HTR-8/SVneo (cell line): ENCODE data around the gene SUPT6H.
"Not testable (repeated sequence)": the region's sequence is repeated elsewhere in the genome, so short reads cannot be mapped to it uniquely, and the experiment has no call there.

Experiments
- DNase-seq: peaks from one replicate; pipeline ENCODE4 v3.0.0; 2011; ENCODE audit warnings: low spot score, mixed read lengths; ENCODE audit not compliant: insufficient read length
- FAIRE-seq: peaks from 2 replicates; lab custom pipeline; 2011; peaks lifted over from hg19 to GRCh38; lab: Jason Lieb, UNC

Gene SUPT6H

GRCh38 chr17:28729950-28730330 lies 67.9 kb downstream of the SUPT6H start:
- no peak for DNase-seq
- no peak for FAIRE-seq

DNA sequence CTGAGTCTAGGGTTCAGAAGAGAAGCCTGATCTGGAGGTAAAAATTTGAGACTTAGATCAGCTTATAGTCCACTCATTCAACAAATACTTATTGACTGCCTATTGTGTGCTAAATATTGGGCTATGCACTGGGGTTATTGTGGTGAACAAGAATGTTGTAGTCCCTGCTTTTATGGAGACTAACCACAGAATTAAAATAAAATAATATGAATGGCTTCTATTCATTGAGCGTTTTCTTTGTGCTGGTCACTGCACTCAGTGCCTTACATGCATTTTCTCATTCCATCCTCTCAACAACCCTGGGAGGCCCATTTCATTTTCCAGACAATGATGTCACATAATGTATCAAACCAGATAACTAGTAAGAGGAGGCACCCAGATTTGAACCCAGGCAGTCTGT lies 71.3 kb downstream of the SUPT6H start:
- no peak for DNase-seq
- FAIRE-seq = no peak

DNA sequence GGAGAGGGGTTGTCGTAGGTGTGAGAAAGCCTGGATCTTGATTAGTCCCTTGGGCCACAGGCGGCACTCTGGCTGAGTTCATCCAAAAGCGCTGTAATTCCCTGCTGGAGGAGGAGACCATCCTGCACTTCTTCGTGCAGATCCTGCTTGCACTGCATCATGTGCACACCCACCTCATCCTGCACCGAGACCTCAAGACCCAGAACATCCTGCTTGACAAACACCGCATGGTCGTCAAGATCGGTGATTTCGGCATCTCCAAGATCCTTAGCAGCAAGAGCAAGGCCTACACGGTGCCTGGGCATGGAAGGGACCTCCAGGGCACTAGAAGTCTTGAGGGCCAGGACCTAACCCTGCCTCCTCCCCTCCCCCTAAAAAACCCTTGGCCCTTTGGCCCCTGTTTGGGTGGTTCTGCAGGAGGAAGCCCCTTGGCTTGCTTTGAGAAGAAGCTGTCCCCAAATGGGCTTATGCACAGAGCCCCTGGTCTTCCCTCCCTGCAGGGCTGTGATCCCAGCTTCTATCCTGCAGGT lies 72.8 kb downstream of the SUPT6H start:
- DNase-seq (no peak), FAIRE-seq (no peak)

DNA sequence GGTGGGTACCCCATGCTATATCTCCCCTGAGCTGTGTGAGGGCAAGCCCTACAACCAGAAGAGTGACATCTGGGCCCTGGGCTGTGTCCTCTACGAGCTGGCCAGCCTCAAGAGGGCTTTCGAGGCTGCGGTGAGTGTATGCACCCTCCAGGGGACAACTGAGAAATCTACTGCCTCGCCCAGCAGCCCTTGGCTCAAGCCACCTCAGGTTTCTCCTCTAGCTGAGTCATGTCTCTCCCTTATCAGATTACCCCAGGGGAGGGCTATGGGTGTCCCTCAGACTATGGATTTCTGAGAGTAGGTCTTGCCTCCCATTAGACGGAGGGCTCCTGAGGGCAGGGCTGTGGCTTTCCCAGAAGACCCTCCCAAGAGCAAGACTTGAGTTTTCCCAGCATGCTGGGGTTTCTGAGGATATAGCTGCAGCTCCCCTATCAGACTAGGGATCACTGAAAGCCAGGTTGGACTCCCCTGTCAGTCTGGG lies 73.3 kb downstream of the SUPT6H start:
- no peak for FAIRE-seq

DNA sequence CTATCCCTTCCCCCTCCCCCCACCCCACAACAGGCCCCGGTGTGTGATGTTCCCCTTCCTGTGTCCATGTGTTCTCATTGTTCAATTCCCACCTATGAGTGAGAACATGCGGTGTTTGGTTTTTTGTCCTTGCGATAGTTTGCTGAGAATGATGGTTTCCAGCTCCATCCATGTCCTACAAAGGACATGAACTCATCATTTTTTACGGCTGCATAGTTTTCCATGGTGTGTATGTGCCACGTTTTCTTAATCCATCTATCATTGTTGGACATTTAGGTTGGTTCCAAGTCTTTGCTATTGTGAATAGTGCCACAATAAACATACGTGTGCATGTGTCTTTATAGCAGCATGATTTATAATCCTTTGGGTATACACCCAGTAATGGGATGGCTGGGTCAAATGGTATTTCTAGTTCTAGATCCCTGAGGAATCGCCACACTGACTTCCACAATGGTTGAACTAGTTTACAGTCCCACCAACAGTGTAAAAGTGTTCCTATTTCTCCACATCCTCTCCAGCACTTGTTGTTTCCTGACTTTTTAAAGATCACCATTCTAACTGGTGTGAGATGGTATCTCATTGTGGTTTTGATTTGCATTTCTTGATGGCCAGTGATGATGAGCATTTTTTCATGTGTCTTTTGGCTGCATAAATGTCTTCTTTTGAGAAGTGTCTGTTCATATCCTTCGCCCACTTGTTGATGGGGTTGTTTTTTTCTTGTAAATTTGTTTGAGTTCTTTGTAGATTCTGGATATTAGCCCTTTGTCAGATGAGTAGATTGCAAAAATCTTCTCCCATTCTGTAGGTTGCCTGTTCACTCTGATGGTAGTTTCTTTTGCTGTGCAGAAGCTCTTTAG lies 74.1 kb downstream of the SUPT6H start:
- not testable (repeated sequence) for DNase-seq, FAIRE-seq

More for the DNA sequence above, 73.3 kb downstream of the SUPT6H start:
- no peak for DNase-seq

GRCh38 chr17:28737316-28737715 lies 75.3 kb downstream of the SUPT6H start:
- no peak for FAIRE-seq
- no peak for DNase-seq

DNA sequence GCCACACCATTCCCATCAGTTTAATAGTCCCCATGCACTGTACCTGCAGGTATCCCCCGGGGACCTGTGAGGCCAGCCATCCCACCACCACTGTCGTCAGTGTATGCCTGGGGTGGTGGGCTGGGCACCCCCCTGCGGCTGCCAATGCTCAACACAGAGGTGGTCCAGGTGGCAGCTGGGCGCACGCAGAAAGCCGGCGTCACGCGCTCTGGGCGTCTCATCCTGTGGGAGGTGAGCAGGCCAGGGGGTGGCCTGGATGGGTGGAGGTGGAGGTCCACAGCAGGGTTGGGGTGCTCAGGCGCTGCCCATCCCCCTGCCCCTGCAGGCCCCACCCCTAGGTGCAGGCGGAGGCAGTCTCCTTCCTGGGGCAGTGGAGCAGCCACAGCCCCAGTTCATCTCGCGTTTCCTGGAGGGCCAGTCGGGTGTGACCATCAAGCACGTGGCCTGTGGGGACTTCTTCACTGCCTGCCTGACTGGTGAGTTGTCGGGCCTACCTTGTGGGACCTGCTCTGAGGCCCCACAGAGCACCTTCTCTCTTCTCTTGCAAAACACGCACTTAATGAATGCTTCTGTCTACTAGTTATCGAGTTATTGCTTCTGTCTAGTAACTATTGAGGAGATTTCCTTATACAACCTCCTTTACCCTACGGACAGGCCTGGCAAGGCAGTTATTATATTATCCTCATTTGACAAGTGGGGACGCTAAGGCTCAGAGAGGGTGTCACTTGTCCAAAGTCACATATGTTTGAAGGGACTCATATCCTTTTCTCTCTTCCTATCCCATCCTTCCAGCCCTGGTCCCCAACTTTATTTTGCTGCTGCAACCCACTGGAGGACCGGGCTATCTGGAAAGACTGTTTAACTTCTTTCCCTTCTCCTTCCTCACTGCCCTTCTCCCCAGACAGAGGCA lies 76.0 kb downstream of the SUPT6H start:
- no peak for FAIRE-seq
- DNase-seq = no peak

GRCh38 chr17:28738680-28739384 lies 76.8 kb downstream of the SUPT6H start:
- DNase-seq (no peak), FAIRE-seq (no peak)

GRCh38 chr17:28740406-28741357 lies 78.7 kb downstream of the SUPT6H start:
- DNase-seq (no peak), FAIRE-seq (no peak)

DNA sequence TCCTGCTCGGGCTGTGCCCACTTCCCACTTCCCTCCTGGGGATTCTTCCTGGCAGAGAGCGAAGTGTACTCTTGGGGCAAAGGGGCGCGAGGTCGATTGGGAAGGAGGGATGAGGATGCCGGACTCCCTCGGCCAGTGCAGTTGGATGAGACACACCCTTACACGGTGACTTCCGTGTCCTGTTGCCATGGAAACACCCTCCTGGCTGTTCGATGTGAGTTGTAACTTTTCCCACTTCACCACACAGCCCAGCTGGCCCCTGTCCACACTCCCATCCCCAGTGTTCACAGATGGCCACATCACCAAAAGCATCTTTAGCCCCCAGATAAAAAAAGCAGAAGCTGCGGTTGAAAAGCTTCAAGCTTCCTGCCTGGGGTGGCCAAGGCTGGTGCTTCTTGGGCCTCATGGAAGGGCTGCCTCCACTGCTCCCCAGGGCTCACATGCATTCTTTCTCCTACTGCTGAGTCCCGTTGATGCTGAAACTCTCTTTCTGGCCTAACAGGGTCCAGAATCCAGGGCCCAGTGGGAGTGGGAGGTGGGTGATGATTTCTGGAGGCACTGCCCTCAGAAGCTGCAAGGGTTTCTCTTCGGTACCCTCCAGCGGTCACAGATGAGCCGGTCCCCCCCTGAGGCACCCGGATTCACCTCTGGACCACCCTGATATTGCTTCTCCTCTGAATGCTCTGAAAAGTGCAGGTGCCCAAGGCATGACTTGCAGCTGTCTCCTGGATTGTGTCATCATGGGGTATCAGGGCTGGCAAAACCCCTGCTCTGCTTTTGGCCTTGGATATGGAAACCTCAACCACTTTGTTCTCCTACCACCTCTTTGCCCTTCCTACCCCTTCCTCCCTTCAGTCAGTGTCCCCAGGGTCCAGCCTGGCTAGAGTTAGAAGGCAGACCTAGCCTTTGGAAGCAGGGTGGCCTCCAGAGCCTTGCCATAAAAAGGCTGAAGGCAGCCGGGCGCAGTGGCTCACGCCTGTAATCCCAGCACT lies 79.6 kb downstream of the SUPT6H start:
- FAIRE-seq (no peak), DNase-seq (no peak)

DNA sequence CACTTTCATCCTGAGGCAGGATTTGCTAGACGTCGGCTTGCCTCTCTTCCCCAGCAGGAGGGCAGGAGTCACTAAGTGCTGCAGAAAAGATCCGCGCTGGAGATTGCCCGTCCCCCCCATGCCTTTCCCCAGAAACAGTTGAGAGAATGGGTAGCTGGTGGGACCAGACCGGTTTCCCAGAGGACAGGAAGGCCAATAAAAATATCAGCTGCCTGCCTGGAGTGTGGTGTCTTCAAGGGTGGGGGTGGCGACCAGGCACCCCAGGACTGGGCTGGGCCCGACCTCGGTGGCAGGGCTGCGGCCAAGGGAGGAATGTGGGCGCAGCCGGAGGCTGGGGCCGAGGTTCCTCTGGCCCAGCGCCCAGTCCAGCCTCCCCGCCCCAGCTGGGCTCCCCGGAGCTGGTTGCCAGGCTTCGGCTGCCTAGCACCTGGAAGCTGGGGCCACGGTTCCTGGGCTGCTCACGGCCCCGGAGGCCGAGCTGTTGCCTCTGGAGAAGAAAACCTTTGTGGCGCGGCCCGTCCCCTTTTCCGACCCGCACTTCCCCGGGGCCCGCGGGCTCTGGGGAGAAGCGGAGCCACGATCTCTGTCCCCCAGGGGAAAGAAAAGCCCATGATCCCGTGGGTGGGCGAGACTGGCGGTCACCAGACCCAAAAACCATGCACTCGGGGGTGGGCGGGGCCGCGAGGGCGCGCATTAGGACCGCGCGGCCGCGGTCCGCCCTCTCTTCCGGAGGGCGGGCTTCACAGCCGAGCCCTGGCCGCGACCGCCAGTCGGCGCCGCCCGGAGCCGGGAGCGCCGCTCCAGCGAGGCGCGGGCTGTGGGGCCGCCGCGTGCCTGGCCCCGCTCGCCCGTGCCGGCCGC lies 81.5 kb downstream of the SUPT6H start, which contains the start of gene TRAF4:
TRAF4 (plus strand) TSS at position 769 of the 861 bp plus-strand sequence. CDS start 102 bp downstream, outside the sequence.
- FAIRE-seq (no peak), DNase-seq (peak; percentile 96)

- DNase-seq = peak; percentile 54
- no peak for FAIRE-seq
These were observed 82.3 kb downstream of the SUPT6H start for GRCh38 chr17:28744104-28744971.

- FAIRE-seq (no peak), DNase-seq (no peak)
These were observed 83.2 kb downstream of the SUPT6H start for GRCh38 chr17:28744972-28745785.

GRCh38 chr17:28745786-28746411 lies 83.9 kb downstream of the SUPT6H start:
- no peak for DNase-seq
- no peak for FAIRE-seq
